Measurements from ENCODE around the gene KRTAP13-1.

Gene KRTAP13-1, protein sequence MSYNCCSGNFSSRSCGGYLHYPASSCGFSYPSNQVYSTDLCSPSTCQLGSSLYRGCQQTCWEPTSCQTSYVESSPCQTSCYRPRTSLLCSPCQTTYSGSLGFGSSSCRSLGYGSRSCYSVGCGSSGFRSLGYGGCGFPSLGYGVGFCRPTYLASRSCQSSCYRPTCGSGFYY

DNA sequence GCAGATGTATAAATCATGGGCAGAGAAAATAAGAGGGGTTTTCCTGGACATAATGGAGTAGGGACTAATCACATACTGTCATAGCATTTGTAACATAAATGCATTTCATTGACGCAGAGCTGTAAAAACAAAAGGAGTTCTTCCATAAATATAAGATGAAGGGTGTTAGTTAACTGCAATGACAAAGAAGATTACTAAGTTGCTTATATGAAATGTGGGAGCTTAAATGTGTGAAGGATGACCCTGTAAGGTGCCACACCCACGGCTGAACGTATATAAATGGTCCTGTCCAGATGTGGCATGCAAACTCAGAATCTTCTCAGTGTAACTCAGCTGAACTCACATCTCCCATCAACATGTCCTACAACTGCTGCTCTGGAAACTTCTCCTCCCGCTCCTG lies at the start of gene KRTAP13-1:
TSS of gene KRTAP13-1 (plus strand) at position 301 of the 400 bp plus-strand sequence. CDS start at position 357, 56 bp downstream.
- DNase-seq: no peak

DNA sequence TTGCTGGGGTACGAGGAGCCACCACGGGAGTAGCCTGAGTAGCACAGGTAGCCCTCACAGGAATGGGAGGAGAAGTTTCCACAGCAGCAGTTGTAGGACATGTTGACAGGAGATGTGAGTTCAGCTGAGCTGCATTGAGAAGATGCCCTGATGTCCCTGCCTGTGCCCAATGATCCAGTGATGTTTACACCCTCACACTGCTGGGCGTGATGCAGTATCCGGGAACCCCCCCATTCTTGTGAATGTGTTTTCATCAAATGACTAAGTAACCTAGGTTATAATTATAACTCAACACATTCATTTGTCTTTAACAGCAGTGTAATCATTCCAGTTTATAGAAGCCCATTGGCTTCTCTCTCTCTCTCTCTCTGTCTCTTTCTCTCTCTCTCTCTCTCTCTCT lies 47.3 kb upstream of the KRTAP13-1 start, which contains the start of gene KRTAP23-1:
TSS of gene KRTAP23-1 (minus strand) at position 101 of the 400 bp plus-strand sequence. CDS start at position 101, 0 bp downstream.
- no peak for DNase-seq

DNA sequence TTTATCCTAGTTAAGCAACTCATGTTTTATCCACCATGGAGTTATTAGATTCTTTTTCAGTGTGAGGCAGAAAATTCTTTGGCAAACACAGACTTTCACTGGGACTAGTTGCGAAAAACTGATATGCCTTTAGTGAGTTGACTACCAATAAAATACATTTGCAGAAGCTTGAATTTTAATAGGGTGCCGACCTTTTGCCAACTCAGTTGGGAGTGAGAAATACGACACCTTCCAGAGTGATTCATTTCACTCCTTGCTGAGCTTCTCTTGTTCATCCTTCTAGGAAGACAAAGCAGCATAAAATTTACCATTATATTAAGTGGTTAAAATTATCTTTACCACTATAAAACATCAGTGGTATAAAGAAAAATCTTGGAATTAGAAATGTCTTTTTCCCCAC lies 46.3 kb upstream of the KRTAP13-1 start:
- no peak for DNase-seq

DNA sequence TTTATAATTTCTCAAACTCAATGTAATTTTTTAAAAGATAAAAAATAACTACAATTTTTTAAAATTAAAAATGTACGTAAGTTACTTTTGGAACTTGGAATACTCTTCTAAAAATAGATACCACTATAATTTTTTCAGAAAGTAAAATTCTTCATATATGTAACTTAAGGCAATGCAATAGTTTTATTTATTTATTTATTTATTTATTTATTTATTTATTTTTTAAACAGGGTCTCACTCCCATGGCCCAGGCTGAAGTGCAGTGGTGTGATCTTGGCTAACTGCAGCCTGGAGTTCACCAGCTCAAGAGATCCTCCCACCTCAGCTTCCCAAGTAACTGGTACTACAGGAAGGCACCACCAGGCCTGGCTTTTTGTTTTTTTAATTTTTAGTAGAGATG lies 44.3 kb upstream of the KRTAP13-1 start:
- DNase-seq: no peak

DNA sequence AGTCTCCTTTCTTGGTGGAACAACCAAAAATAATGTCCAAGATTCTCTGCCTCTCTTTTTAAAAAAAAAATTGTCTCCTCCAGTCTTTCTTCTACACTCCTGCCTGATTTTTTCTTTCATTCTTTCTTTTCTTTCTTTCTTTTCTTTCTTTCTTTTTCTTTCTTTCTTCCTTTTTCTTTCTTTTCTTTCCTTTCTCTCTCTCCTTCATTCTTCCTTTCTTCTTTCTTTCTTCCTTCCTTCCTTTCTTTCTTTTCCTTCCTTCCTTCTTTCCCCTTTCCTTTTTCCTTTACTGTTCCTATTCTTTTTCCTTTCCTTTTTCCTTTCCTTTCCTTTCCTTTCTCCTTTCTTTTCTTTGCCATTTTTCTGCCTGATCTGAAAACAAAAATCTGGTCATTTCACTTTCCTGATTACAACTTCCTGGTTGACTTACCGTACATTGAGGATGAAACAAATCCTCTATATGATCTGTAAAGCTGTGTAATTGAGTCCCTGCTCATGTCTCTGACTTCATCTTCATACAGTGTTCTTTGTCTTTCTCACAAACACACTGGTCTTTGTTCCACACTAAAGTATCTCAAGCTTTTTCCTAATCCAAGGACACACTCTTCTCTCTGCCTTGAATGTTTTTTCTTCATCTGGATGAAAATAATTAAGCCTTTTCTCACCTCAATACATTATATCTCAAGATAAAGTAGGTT lies 41.4 kb upstream of the KRTAP13-1 start:
- DNase-seq: no peak

DNA sequence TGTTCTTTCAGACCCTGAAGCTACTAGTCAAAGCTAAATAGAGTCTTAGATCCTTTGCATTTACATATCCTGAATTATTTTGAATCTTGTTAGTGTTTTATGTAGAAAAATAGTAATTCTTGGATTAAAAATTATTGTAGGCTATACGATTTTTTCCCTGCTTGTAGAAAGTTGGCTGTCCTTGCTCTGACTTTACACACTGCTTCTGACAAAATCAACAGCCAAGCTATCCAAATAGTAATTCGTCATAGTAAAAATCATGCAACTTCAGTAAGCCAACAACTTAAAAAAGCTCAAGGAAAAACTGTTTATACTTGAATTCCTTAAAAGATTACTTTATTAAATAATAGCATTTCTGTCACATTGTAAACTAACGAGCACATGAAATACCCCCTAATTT lies 39.9 kb upstream of the KRTAP13-1 start:
- no peak for DNase-seq

DNA sequence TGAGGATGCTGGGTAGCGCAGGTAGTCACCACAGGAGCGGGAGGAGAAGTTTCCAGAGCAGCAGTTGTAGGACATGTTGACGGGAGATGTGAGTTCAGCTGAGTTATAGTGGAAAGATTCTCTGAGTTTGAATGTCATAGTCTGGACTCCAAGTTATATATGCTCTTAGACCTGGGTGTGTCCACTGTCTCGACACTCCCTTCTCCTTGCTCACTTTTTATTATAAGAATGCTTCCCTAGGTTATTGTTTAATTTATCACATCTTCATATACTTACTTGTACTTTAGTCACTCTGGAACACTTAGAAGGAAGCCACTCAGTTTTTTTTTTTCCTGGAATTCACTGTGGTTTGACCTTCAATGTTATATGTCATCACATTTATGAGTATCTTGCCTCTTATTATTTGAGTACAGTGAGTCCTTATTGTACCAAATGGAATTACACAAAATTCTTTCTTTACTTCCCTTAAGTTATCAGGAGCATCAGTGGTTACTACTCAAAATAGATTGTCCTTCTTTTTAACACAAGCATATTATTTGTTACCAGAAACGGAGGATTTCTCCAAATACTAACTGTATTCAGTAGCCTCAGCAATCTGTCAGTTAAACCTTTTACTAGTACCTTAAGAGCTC lies 23.6 kb upstream of the KRTAP13-1 start, which contains the start of gene KRTAP13-2:
TSS of gene KRTAP13-2 (minus strand) at position 133 of the 632 bp plus-strand sequence. CDS start at position 75, 58 bp downstream.
- no peak for DNase-seq

DNA sequence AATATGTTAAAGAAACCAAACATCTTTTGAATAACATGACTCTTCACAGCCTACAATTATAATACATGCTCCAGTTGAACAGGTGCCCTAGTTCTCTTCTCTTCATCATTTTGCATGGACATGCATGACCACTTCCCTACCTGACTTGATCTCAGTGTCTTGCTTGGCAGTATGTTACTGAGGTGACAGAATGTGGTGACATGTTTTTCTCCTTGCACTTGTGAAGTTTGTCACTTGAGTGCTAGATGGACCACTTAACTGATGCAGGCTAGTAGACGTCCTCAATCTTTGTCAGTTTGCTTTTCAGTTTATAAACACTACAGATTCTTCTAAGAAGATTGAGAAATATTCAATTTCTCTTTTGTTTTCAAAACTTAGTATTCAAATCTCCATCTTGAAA lies 13.6 kb upstream of the KRTAP13-1 start:
- no peak for DNase-seq

DNA sequence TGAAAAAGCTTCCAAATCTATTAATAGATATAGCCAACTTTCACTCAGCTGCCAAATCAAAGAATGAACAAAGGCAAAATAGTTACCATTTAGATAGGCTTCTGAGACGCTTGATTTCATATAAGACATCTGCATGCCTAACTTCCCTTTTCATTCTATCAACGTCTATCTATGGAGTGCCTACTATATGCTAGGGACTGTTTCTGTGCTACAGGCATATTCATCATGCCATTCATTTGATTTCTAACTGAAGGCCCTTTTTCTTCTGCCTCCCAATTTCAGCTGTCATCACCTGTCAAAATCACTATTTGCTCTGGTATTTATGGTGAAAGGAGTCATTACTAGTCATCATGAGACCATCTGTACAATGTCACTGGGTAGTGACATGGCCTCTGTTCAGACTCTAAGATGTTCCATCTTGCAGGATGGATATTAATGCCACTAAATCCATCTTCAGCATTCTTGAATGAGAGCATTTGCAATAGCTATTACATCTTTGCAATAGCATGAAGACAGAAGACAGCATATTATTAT lies 4.3 kb upstream of the KRTAP13-1 start:
- DNase-seq: no peak

DNA sequence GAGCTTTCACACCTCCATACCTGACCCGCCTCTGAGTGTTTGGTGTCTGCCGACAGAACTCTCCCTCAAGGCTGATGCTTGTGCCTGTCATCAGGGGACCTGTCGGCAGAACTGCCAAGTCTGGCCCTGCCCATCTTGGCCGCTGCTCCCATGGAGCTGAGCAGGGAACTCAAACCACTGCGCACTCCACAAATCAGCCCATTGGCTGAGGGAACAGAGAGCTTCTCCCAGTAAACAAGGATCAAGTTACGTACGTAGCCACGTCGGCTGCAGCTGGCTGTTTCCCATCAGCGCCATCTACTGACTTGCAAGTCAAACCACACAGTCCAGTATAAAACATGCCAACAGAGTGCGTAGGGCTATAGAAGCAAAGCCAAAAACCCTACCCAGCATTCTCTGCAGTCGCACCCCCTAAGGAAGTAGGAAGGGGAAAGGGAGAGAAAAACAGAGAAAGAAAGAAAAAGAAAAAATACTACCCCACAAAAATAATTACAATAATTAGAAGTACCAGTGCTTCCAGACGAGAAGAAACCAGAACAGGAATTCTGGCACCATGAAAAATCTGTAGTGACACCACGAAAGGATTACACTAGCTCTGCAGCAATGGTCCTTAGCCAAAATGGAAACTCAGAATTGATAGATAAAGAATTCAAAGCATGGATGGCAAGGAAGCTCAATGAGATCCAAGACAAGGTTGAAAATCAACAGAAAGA lies 13.1 kb downstream of the KRTAP13-1 start:
- DNase-seq: no peak

DNA sequence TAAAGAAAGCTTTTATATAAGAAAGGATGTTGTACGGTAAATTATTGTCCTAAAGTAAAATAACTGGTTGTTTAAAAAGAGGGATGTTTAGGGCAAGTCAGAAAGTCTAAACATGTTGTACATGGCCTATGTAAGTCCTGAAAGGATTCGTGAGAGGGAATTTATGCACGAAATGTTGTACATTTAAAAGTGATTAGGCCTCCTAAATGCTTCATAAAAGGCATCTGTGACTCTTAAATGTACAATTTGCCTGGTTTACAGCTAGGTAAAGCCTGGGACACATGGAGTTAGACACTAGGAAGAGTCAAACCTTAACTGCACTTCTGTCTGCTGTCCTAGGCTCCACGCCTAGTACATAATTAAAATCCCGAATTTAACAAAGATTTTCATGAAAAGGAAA lies 20.2 kb downstream of the KRTAP13-1 start:
- no peak for DNase-seq

DNA sequence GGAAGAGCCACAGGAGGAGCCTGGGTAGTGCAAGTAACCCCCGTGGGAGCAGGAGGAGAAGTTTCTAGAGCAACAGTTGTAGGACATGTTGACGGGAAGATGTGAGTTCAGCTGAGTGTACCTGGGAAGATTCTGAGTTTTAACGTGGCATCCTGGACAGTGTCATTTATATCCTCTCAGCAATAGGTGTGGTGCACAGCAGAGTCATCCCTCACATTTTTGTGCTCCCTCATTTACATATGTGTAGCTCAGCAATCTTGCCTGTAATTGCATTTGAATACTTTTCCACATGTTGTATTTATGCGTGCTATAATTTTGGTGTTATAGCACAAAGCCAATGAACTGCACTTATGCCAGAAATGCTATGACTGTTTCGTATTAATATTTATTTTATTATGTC lies 30.0 kb downstream of the KRTAP13-1 start, which contains the start of gene KRTAP13-3:
TSS of gene KRTAP13-3 (minus strand) at position 101 of the 400 bp plus-strand sequence. CDS start at position 87, 14 bp downstream.
- no peak for DNase-seq

DNA sequence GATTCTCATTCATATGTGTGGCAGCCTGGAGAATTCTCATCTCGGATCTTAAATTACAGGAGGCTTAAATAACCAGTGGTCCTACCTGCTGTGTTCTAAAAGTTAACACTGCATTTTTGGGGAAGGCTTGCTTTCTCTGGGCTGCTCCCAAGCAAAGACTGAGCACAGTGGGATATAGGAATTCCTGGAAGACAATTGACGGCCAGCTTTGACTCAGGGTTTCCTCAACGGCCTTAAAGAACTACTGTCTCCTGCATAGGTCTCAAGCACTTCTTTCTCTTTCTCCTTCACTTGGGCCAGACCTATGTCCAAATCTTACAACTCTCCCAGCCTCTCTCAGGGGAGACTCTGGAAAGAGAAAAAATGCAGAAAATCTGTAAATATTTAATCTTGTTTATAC lies 30.9 kb downstream of the KRTAP13-1 start:
- no peak for DNase-seq

DNA sequence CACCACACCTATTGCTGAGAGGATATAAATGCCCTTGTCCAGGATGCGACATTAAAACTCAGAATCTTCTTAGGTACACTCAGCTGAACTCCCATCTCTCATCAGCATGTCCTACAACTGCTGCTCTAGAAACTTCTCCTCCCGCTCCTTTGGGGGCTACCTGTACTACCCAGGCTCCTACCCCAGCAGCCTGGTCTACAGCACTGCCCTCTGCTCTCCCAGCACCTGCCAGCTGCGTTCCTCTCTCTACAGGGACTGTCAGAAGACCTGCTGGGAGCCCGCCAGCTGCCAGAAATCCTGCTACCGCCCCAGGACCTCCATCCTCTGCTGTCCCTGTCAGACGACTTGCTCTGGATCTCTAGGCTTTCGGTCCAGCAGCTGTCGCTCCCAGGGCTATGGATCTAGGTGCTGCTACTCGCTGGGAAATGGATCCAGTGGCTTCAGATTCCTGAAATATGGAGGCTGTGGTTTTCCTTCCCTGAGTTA lies 34.4 kb downstream of the KRTAP13-1 start, which contains the start of gene KRTAP13-4:
TSS of gene KRTAP13-4 (plus strand) at position 51 of the 486 bp plus-strand sequence. CDS start at position 107, 56 bp downstream.
- no peak for DNase-seq

DNA sequence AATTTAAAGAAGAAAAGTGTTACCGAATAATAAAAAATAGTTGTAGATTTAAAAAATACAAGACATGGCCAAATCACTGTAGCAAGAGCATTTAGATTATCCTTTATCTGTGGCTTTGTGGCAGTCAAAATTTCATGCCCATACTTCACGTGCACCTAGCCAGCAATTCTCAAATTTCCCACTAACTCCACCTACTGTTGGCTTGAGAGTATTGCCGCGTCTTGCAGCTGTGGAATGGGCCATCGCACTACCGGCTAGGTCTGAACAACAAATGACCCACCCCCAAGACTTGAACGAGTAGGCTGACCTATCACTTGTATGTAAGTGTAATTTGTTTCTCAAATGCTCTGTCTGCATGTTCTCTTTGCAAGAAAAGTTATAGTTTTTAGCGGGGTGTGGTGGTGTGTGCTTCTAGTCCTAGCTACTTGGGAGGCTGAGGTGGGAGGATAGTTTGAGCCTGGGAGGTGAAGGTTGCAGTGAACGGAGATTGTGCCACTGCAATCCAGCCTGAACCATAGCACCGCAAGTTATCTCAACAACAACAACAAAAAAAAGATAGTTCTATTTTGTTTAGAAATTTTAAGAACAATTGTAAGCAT lies 38.3 kb downstream of the KRTAP13-1 start:
- DNase-seq: no peak

DNA sequence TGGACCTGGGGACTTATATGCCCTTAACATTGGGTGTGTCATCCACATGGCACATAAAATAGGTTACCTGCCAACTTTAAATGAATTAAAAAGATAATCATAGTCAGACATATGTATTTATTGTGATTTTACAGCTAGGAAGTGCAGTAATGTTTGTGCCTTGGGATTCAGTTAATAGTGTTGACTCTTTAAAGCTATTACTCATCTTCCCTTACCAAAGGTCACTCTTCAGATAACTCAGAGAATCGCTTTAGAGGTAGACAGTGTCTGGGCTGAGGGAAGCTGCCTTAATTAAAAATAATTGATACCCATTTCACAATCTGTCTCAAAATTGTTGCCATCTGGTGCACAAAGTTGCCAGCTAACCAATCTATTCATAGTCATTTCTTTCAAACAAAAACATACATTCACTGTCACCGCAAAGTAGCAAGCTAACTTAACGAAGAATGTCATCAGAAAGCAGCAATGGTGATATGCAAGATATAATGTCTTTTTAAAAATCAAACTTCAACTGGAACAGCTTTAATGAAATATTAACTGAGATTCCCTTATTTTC lies 41.3 kb downstream of the KRTAP13-1 start:
- DNase-seq: no peak

DNA sequence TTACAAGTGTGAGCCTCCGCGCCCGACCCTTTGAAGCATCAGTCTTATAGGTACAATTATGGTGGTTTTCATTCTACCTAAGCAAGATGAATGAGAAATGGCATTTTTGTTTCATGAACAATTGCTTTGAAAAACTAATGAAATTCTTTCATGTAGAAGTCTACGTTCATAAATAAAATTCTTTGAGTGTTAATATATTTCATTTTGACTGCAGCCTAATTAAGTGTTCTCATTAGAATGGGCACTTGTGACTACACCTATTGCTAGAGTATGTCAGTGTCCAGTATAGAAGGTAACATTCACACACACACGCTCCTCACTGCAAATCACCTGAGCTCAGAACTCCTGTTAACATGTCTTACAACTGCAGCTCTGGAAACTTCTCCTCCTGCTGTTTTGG lies 44.1 kb downstream of the KRTAP13-1 start, which contains the start of gene KRTAP15-1:
TSS of gene KRTAP15-1 (plus strand) at position 301 of the 400 bp plus-strand sequence. CDS start at position 354, 53 bp downstream.
- DNase-seq: no peak

DNA sequence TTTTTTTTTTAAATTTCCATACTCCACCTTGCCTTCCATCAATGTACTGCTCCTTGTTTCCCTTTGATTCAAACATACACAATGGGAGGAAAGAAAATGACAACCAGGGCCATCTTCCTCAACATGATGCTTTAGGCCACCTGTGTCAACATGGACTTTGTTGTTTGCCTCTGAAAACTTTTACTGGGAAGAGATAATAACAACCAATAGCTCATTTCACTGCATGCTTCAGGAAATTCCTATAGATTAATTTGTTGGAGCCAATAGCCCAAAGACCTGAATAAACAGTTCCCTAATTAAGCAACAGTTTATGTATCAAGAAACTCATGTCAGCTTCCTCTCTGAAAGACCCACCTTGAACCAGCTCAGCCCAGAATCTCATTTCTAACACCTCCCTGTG lies 47.4 kb downstream of the KRTAP13-1 start:
- DNase-seq: no peak

DNA sequence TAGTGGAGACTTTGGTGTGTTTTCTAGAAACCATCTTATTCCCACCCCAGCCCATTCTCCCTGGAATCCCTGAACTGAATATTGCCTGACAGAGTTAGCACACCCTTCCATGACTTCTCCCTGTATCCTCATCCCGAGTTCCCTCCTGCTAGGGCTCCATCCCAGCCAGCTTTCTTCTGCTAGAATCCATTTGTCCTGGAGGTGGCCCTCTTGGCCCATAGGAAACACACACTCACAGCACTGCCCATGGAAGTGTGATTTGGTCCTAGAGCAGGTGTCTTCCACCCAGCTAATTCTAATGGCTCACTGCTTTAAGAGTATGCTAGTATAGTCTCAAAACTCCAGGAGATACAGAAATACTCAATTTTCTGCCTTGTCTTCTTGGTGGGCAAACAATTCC lies 48.4 kb downstream of the KRTAP13-1 start:
- no peak for DNase-seq

Data from activated CD8-positive, alpha-beta memory T cell treated with anti-CD3 and anti-CD28 coated beads, Interleukin-2, amount 50 U/mL, for 48 hours (primary cell).